SK-N-MC (cell line): ENCODE results near the gene DPYSL5.
"Not testable (repeated sequence)": the region's sequence is repeated elsewhere in the genome, so short reads cannot be mapped to it uniquely, and the experiment has no call there.

ENCODE experiments used
- DNase-seq: peaks from one replicate; pipeline ENCODE4 v3.0.0-alpha.2; 2011; ENCODE audit warnings: low read depth, low spot score
- H3K27ac ChIP-seq: fragments of 200-600 bp; sonication (generic); 2 replicates; pipeline ENCODE4 v1.5.1; 2016; ENCODE audit warnings: mixed run types
- H3K36me3 ChIP-seq: fragments of 200-600 bp; sonication (generic); 2 replicates; pipeline ENCODE4 v1.6.1; 2017; ENCODE audit warnings: antibody characterized with exemption, low read length, mixed read lengths; ENCODE audit not compliant: insufficient read depth
- H3K4me3 ChIP-seq: fragments of 200-600 bp; sonication (generic); 2 replicates; pipeline ENCODE4 v1.5.1; 2016
- H3K9ac ChIP-seq: fragments of 200-600 bp; sonication (generic); 2 replicates; pipeline ENCODE4 v1.8.0; 2017; ENCODE audit warnings: mixed run types, mixed read lengths; ENCODE audit not compliant: insufficient read length
- H3K9me3 ChIP-seq: fragments of 200-600 bp; sonication (generic); 2 replicates; pipeline ENCODE4 v1.6.1; 2017; ENCODE audit warnings: low read depth, mild to moderate bottlenecking, antibody characterized with exemption, low read length, moderate library complexity, mixed read lengths
- EZH2 ChIP-seq: fragments of 200-600 bp; sonication (generic); IDR thresholded peaks from one replicate; pipeline ENCODE4 v1.6.1; 2017; ENCODE audit warnings: antibody characterized with exemption
- FOXP2 ChIP-seq: optimal IDR thresholded peaks from 2 replicates; pipeline ENCODE3; 2011; ENCODE audit warnings: mild to moderate bottlenecking, moderate library complexity; ENCODE audit not compliant: insufficient read depth; ENCODE audit errors: extremely low read length, control extremely low read depth
- POLR2AphosphoS5 ChIP-seq: IDR thresholded peaks from 2 replicates; pipeline ENCODE4 v1.6.1; 2012; ENCODE audit warnings: mild to moderate bottlenecking, low read depth, low read length, borderline replicate concordance

Gene DPYSL5

DNA sequence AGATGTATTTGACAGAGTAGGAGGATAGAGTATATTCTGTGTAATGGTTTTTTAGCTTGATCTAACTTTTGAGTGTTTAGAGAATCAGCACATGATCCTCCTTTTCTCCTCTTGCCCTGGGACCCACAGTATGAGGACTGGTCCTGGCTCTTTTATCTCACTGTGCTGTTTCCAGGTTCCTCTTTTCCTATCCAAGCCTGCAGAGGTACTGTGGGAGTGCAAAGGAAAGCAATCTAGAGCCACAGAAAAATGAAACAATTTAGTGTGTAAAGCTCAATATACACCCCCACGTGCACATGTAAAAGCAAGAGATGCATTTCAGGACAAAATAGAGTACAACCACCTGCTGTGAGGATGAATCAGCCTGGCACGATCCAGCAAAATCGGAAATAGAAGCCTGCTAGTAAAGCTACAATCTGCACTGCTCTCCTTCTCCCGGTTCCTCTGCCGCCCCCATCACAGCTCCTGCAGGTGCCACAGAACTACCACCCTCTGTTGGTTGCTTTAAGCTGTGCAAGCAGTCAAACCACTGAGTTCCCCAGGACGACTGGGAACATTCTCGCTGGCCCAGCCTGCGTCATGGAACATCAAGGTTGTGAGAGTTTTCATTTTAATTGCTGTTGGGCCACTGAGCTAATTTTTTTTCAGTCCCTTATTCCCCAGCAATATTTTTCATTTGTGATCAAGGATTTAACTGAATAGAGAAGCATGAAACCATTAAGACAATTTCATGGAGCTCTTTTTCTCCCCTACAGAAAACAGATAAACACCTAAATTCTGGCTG is 74.7 kb downstream of the DPYSL5 start:
- Histone ChIP-seq H3K9me3 (no peaks in the 10 kb centered on the region), H3K27ac (0 out of 2 replicates have a peak overlapping the region, but pooled peaks have one; percentile 30), H3K9ac (no peak overlapping the region), H3K36me3 (peaks cover 34% of the 10 kb centered on the region; the same call in 1 of the 2 replicates), H3K4me3 (0 out of 2 replicates have a peak overlapping the region, but pooled peaks have one; percentile 15)
- no peak for TF ChIP-seq EZH2
- no peak for TF ChIP-seq POLR2AphosphoS5
- no peak for TF ChIP-seq FOXP2
- no peak for DNase-seq

DNA sequence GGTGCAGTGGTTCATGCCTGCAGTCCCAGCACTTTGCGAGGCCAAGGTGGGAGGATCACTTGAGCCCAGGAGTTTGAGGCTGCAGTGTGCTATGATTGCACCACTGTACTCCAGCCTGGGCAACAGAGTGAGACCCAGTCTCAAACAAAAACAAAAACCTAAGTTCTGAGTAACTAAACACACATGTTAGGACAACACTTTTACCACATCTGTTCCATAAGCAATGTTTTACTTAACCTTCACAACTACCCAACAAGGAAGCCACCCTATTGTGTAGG is 75.2 kb downstream of the DPYSL5 start:
- peaks cover 38% of the 10 kb centered on the region; the same call in 1 of the 2 replicates for H3K36me3 ChIP-seq
- not testable (repeated sequence) for H3K9ac ChIP-seq, H3K4me3 ChIP-seq, H3K9me3 ChIP-seq, H3K27ac ChIP-seq, DNase-seq

DNA sequence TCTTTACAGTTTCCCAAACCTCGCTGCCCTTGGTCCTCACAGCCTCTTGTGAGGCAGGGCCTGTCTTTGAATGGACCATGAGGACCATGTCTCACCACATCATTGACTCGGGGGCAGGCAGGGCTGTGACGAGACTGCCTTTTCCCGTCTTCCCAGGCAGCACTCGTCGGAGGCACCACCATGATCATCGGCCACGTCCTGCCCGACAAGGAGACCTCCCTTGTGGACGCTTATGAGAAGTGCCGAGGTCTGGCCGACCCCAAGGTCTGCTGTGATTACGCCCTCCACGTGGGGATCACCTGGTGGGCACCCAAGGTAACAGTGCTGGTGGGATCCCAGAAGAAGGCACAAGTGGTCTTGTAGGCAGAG is 76.8 kb downstream of the DPYSL5 start:
- H3K27ac ChIP-seq, result no peak overlapping the region
- H3K9me3 ChIP-seq, result no peaks in the 10 kb centered on the region
- H3K36me3 ChIP-seq, result peaks cover 35% of the 10 kb centered on the region; the same call in 1 of the 2 replicates
- DNase-seq, result no peak
- no peak overlapping the region for H3K9ac ChIP-seq
- TF ChIP-seq POLR2AphosphoS5, result no peak
- TF ChIP-seq FOXP2, result no peak
- no peak for TF ChIP-seq EZH2
- H3K4me3 ChIP-seq, result no peak overlapping the region

DNA sequence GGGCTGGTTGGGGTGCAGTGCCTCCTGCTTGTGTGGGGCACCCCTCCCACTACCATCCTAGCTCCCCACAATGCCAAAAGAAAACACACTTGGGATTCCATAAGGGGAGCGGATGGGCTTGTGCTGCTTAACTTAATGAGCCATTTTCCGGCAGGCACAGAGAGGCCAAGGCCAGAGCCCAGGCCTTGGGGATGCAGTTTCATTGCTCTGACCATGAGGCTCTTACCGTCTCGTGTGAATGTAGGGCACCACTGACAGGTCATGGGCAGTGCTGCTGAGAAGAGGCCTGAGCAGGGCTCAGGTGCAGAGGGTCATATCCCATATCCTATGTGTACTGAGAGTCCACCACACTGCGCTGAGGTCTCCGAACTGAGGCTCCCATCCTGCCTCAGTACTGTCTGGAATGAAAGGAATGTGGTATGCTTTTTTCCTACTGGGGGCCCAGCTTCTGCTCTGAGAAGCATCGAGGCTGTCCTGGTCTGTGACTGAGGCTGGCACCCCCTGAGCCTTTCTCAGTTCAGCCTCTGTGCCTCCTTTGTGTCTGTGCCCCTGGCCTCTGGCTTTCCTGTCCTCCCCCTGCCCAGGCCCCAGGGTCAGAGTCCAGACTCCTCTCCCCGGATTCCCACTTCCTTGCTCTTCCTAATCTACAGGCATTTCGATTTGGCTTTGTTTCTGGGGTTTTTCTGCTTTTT is 77.3 kb downstream of the DPYSL5 start:
- peaks cover 38% of the 10 kb centered on the region; the same call in 1 of the 2 replicates for H3K36me3 ChIP-seq
- H3K9ac ChIP-seq, result peak overlapping the region; percentile 41
- H3K4me3 ChIP-seq, result no peak overlapping the region
- no peak for DNase-seq
- H3K27ac ChIP-seq, result peak overlapping the region; percentile 57
- H3K9me3 ChIP-seq, result no peaks in the 10 kb centered on the region
- TF ChIP-seq POLR2AphosphoS5 (no peak), EZH2 (no peak), FOXP2 (no peak)

GRCh38 chr2:26927221-26927620 is 79.3 kb downstream of the DPYSL5 start:
- Histone ChIP-seq H3K27ac (no peak overlapping the region), H3K9ac (no peak overlapping the region), H3K36me3 (peaks cover 42% of the 10 kb centered on the region; the same call in 1 of the 2 replicates), H3K9me3 (no peaks in the 10 kb centered on the region), H3K4me3 (no peak overlapping the region)
- TF ChIP-seq FOXP2, result no peak
- no peak for TF ChIP-seq EZH2
- no peak for TF ChIP-seq POLR2AphosphoS5
- no peak for DNase-seq

DNA sequence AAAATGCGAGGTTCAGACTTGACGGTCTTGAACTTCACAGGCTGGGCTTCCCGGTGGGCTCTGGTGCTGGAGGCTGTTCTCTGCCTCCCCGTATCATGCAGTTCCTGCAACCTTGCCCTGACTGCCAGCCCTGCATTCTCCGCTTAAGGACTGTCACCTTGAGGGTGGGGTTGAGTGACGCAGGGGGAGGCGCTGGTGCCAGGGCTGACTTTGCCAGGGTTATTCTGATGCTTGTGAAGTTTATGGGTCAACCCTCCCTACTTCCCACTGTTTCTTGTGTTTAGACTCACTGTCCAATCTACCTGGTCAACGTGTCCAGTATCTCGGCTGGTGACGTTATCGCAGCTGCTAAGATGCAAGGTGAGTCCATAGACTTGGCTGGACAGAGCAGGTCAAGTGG is 85.0 kb downstream of the DPYSL5 start:
- peaks cover 45% of the 10 kb centered on the region; the same call in 1 of the 2 replicates for H3K36me3 ChIP-seq
- no peak overlapping the region for H3K4me3 ChIP-seq
- H3K9me3 ChIP-seq, result no peaks in the 10 kb centered on the region
- no peak overlapping the region for H3K9ac ChIP-seq
- no peak for DNase-seq
- H3K27ac ChIP-seq, result no peak overlapping the region
- TF ChIP-seq EZH2, result no peak
- no peak for TF ChIP-seq FOXP2
- no peak for TF ChIP-seq POLR2AphosphoS5

DNA sequence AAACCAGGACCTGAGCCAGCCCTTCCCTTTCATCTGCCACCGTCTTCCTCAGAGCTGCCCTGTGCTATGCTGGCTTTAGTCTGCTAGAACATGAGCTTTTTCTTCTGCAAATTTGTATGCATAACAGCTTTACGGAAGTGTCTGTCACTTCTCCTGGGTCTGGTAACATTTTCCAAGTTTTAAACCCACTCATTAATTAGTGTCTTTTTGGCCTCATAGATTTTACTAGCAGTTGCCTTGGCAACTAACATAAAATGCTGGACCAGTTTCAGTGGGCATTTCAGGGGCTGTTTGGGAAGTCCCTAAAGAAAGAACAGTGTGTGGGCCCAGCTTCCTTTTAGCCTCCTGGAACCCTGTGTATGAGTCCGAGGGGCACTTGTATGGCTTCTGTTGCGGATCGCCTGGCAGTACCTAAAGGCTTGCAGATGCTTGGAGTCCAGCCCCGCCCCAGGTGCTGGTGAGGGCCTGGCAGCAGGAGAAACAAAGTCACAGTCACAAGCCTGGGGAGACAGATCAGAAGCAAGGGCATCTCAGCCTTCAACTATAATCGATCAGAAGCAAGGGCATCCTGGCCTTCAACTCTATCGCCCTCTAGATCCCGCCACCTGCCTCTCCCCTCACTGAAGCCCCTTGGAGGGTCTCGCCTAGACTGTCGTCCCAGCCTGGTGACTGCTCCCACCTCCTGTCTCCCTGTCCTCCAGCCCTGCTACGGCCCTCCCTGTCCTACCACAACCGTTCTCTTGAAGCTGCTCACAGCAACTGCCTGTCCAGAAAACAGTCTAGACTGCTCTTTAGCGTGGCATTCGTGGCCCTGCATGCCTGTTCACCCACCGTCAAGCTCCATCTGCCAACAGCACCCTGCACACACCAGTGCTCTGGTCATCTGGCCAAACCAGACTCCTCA is 85.8 kb downstream of the DPYSL5 start:
- Histone ChIP-seq H3K36me3 (peaks cover 46% of the 10 kb centered on the region; the same call in 1 of the 2 replicates), H3K27ac (no peak overlapping the region), H3K9me3 (no peaks in the 10 kb centered on the region), H3K4me3 (no peak overlapping the region), H3K9ac (no peak overlapping the region)
- DNase-seq, result no peak
- TF ChIP-seq EZH2, result no peak
- TF ChIP-seq POLR2AphosphoS5, result no peak
- no peak for TF ChIP-seq FOXP2

GRCh38 chr2:26934335-26934724 is 86.4 kb downstream of the DPYSL5 start:
- Histone ChIP-seq H3K36me3 (peaks cover 45% of the 10 kb centered on the region; the same call in 1 of the 2 replicates), H3K9me3 (no peaks in the 10 kb centered on the region), H3K4me3 (no peak overlapping the region), H3K27ac (no peak overlapping the region), H3K9ac (no peak overlapping the region)
- DNase-seq, result no peak
- TF ChIP-seq EZH2 (no peak), POLR2AphosphoS5 (no peak), FOXP2 (no peak)
